IPS-20b (cell line): ENCODE results near the gene NUP62.

ENCODE experiments used
- H3K27ac ChIP-seq: one replicate; pipeline ENCODE4 v1.5.1; 2013; ENCODE audit warnings: low read length
- H3K27me3 ChIP-seq: 2 replicates; pipeline ENCODE4 v1.6.1; 2013; ENCODE audit warnings: mild to moderate bottlenecking, low read length, inconsistent platforms; ENCODE audit not compliant: insufficient read depth
- H3K36me3 ChIP-seq: 2 replicates; pipeline ENCODE4 v1.6.1; 2013; ENCODE audit warnings: low read depth, mild to moderate bottlenecking, inconsistent platforms, low read length, moderate library complexity; ENCODE audit not compliant: insufficient read depth
- H3K4me1 ChIP-seq: 2 replicates; pipeline ENCODE4 v1.6.1; 2013; ENCODE audit warnings: mild to moderate bottlenecking, control low read depth, inconsistent platforms, low read length, moderate library complexity; ENCODE audit not compliant: insufficient read depth
- H3K4me3 ChIP-seq: 2 replicates; pipeline ENCODE4 v1.5.1; 2013; ENCODE audit warnings: mild to moderate bottlenecking, low read length, inconsistent platforms
- H3K9ac ChIP-seq: 2 replicates; pipeline ENCODE4 v1.6.1; 2013; ENCODE audit warnings: low read depth, mild to moderate bottlenecking, inconsistent platforms, low read length, moderate library complexity
- H3K9me3 ChIP-seq: 2 replicates; pipeline ENCODE4 v1.6.1; 2013; ENCODE audit warnings: mild to moderate bottlenecking, low read depth, low read length, inconsistent platforms; ENCODE audit not compliant: insufficient read depth

NUP62 gene

GRCh38 chr19:49864890-49865289, 64.4 kb downstream of the NUP62 start:
- Histone ChIP-seq H3K36me3 (peaks cover 43% of the 10 kb centered on the region), H3K9ac (no peak overlapping the region), H3K27me3 (no peaks in the 10 kb centered on the region), H3K9me3 (no peaks in the 10 kb centered on the region), H3K27ac (no peak overlapping the region), H3K4me1 (peaks cover 5% of the 10 kb centered on the region; the same call in 1 of the 2 replicates), H3K4me3 (no peak overlapping the region)

DNA sequence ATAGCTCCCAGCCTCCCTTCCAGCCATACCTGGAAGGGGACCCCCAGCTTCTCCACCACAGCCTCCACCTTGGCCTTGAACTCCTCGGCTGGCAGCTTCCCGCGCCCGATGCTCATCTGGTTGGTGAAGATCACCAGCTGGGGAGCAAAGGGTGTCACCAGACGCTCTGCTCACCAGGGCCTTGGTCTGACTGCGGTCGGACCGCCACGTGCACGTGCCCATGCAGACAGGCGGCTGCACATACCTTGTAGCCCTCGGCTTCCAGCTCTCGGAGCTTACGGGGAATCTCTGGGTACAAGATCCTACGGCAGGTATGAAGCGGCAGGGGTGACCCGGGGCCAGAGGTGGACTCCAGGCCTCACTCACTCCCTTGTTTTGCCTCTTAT, 65.4 kb downstream of the NUP62 start:
- H3K27me3 ChIP-seq: no peaks in the 10 kb centered on the region
- H3K27ac ChIP-seq: no peak overlapping the region
- no peak overlapping the region for H3K4me3 ChIP-seq
- H3K9ac ChIP-seq: no peak overlapping the region
- no peaks in the 10 kb centered on the region for H3K9me3 ChIP-seq
- H3K4me1 ChIP-seq: peaks cover 5% of the 10 kb centered on the region; the same call in 1 of the 2 replicates
- H3K36me3 ChIP-seq: peaks cover 53% of the 10 kb centered on the region

GRCh38 chr19:49863254-49863934, 65.9 kb downstream of the NUP62 start:
- Histone ChIP-seq H3K4me3 (no peak overlapping the region), H3K9ac (no peak overlapping the region), H3K9me3 (no peaks in the 10 kb centered on the region), H3K27ac (no peak overlapping the region), H3K27me3 (no peaks in the 10 kb centered on the region), H3K36me3 (peaks cover 58% of the 10 kb centered on the region), H3K4me1 (peaks cover 5% of the 10 kb centered on the region; the same call in 1 of the 2 replicates)

DNA sequence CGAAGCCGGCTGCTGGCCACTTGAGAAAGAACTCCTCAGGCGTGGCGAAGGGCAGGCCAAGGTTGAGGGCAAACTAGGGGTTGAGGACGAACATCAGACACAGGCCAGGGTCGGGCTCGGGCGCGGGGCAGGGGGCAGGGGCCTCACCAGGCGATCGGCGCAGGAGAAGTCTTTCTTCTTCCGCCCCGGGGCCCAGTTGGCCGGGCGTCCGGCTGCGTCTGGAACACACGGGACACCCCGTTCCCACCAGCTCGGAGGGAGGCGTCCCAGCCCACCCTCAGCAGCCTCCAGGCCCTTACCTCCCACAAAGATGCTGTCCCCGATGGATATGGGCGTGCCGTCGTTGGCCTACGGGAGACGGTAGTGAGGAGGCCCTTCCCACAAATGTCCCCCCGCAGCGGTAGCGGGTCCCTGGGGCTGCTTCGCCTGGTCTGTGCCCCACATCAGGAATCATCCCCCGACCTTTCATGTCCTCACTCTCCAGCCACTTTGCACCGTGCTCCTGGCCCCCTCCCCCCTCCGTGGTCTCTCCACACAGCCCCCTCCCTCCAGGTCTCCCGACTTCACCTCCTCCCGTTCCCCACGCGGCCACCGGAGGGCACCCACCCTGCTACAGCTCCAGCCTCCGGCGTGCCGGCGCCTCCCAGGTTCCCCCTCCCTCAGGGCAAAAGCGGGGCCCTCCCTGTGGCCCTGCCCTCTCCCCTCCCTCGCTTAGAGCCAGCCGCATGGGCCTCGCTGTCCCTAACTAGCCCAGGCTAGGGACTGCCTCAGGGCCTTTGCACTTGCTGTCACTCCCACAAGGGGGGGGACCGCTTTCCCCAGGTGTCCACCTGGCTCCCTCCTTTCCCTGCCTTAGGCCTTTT, 66.7 kb downstream of the NUP62 start:
- Histone ChIP-seq H3K9me3 (no peaks in the 10 kb centered on the region), H3K36me3 (peaks cover 66% of the 10 kb centered on the region), H3K4me1 (peaks cover 5% of the 10 kb centered on the region; the same call in 1 of the 2 replicates), H3K4me3 (no peak overlapping the region), H3K27me3 (no peaks in the 10 kb centered on the region), H3K27ac (no peak overlapping the region), H3K9ac (no peak overlapping the region)

DNA sequence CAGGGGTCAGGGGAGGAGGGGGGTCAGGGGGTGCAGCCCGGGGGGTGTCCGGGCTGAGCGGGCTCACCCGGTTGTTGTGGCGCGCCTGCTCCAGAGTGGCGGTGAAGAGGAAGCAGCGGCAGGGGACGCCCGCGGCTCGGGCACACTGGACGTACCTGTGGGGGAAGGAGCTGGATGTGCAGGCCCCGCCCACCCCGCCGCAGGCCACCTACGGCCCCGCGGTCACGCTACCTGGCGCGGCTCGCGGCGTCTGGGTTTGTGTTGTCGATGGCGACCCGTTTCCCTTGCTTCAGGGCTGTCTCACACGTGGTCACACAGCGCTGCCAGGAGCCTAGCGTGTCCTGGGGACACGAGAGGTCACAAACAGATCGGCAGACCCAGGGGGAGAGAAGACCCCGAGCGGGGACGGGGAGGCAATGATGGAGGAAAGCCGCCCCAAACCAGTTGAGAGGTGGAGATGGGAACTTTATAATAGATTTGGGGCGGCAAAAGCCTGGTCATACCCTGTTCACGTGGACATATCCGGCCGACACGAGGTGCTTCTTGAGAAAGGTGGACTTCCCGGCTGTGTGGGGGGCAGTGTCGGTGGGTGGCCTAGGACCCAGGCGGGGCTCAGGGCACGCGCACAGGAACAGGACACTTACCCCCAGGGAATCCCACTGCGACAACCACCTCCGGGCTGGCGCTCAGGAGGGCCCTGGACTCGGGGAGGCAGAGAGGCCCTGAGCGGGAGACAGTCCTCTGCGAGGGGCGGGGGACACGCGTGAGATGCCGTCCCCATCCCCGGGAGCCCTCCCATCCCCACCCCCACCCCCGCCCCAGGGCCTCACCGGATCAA, 67.5 kb downstream of the NUP62 start:
- no peak overlapping the region for H3K9ac ChIP-seq
- H3K36me3 ChIP-seq: peaks cover 74% of the 10 kb centered on the region
- no peaks in the 10 kb centered on the region for H3K9me3 ChIP-seq
- H3K4me1 ChIP-seq: peaks cover 5% of the 10 kb centered on the region; the same call in 1 of the 2 replicates
- no peak overlapping the region for H3K27ac ChIP-seq
- no peak overlapping the region for H3K4me3 ChIP-seq
- no peaks in the 10 kb centered on the region for H3K27me3 ChIP-seq

DNA sequence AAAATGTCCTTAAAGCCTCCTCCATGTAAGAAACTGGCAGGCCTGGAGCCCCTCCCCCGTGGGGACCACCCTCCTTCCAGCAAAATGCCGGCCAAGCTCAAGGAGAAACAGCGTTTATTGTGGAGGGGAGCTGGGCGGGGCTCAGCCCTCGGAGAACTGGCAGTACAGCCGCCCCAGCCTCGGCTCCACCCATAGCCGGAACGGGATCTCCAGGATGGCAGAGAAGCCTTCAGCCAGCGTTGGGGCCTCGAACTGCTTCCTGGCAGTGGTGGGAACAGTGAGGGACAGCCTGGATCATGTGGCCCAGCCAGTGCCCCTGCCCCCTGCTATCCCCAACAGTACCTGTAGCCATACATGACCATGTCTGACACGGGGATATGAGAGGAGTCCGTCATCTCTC, 68.2 kb downstream of the NUP62 start:
- H3K27ac ChIP-seq: no peak overlapping the region
- no peak overlapping the region for H3K9ac ChIP-seq
- H3K9me3 ChIP-seq: no peaks in the 10 kb centered on the region
- peaks cover 81% of the 10 kb centered on the region for H3K36me3 ChIP-seq
- H3K27me3 ChIP-seq: no peaks in the 10 kb centered on the region
- no peak overlapping the region for H3K4me3 ChIP-seq
- peaks cover 2% of the 10 kb centered on the region; the same call in 1 of the 2 replicates for H3K4me1 ChIP-seq

- Histone ChIP-seq H3K4me1 (no peaks in the 10 kb centered on the region; the same call in 1 of the 2 replicates), H3K9ac (no peak overlapping the region), H3K9me3 (no peaks in the 10 kb centered on the region), H3K27ac (no peak overlapping the region), H3K4me3 (no peak overlapping the region), H3K36me3 (peaks cover 86% of the 10 kb centered on the region), H3K27me3 (no peaks in the 10 kb centered on the region)
Measured at GRCh38 chr19:49860336-49861102, 68.8 kb downstream of the NUP62 start.

GRCh38 chr19:49859682-49860335, 69.5 kb downstream of the NUP62 start:
- no peak overlapping the region for H3K4me3 ChIP-seq
- H3K9ac ChIP-seq: no peak overlapping the region
- no peaks in the 10 kb centered on the region for H3K27me3 ChIP-seq
- peaks cover 90% of the 10 kb centered on the region for H3K36me3 ChIP-seq
- no peak overlapping the region for H3K27ac ChIP-seq
- H3K9me3 ChIP-seq: no peaks in the 10 kb centered on the region
- no peaks in the 10 kb centered on the region for H3K4me1 ChIP-seq

GRCh38 chr19:49858088-49858985, 71.0 kb downstream of the NUP62 start:
- no peak overlapping the region for H3K9ac ChIP-seq

DNA sequence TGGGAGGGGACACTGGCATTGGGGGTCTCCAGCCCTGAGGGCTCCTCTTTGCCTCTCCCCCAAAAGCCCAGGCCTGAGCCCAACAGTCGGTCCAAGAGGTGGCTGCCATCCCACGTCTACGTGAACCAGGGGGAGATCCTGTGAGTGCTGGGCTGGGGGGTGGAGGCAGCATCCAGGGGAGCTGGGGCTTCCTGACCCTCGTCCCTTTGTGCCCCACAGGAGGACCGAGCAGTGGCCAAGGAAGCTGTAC, 71.5 kb downstream of the NUP62 start:
- H3K9me3 ChIP-seq: no peaks in the 10 kb centered on the region
- H3K9ac ChIP-seq: no peak overlapping the region
- peaks cover 78% of the 10 kb centered on the region for H3K36me3 ChIP-seq
- peaks cover under 1% of the 10 kb centered on the region; the same call in 1 of the 2 replicates for H3K4me1 ChIP-seq
- no peak overlapping the region for H3K27ac ChIP-seq
- no peaks in the 10 kb centered on the region for H3K27me3 ChIP-seq
- H3K4me3 ChIP-seq: no peak overlapping the region

More at GRCh38 chr19:49858088-49858985, 71.0 kb downstream of the NUP62 start:
- Histone ChIP-seq H3K9me3 (no peaks in the 10 kb centered on the region), H3K4me3 (no peak overlapping the region), H3K27me3 (no peaks in the 10 kb centered on the region), H3K4me1 (no peaks in the 10 kb centered on the region), H3K27ac (no peak overlapping the region), H3K36me3 (peaks cover 80% of the 10 kb centered on the region)
